Calu3 (cell line): ENCODE results near the gene COPB2. TPM values are rescaled to one million over a fixed set of nuclear protein-coding genes. Genes with fewer than 3 reads are reported as not detected.

Source experiments
- BruUV-seq: library from RNA; stranded (reverse); fragments of 400-500 nt; replicated peaks from 2 replicates; lab custom pipeline; 2021; lab: Mats Ljungman, UMichigan
- CTCF ChIA-PET: fragments of 300-600 bp; sonication (Branson Sonifier 250); formaldehyde crosslinking; loops from one replicate; lab custom pipeline; 2022; ENCODE audit warnings: antibody characterized with exemption; lab: Charles Lee
- DNase-seq: peaks from one replicate; pipeline ENCODE4 v3.0.0; 2022
- H3K27ac Mint-ChIP-seq: one replicate; pipeline ENCODE4 v1.8.0; 2022; ENCODE audit warnings: mixed read lengths; ENCODE audit not compliant: unreplicated experiment
- H3K27me3 Mint-ChIP-seq: one replicate; pipeline ENCODE4 v1.8.0; 2022; ENCODE audit warnings: mixed read lengths; ENCODE audit not compliant: unreplicated experiment
- H3K36me3 Mint-ChIP-seq: one replicate; pipeline ENCODE4 v1.8.0; 2022; ENCODE audit warnings: mild to moderate bottlenecking, moderate library complexity, mixed read lengths; ENCODE audit not compliant: insufficient read depth, unreplicated experiment
- H3K4me1 Mint-ChIP-seq: one replicate; pipeline ENCODE4 v1.8.0; 2022; ENCODE audit warnings: mild to moderate bottlenecking, low read depth, mixed read lengths; ENCODE audit not compliant: unreplicated experiment
- H3K4me3 Mint-ChIP-seq: one replicate; pipeline ENCODE4 v1.8.0; 2022; ENCODE audit warnings: mild to moderate bottlenecking, low read depth, moderate library complexity, mixed read lengths; ENCODE audit not compliant: unreplicated experiment
- H3K9me3 Mint-ChIP-seq: one replicate; pipeline ENCODE4 v1.8.0; 2022; ENCODE audit warnings: low read depth, mixed read lengths; ENCODE audit not compliant: unreplicated experiment
- CTCF ChIP-seq: fragments of 200-600 bp; IDR thresholded peaks from one replicate; pipeline ENCODE4 v1.8.0; 2022; ENCODE audit warnings: antibody characterized with exemption; ENCODE audit not compliant: unreplicated experiment
- intact Hi-C: fragments of 100-400 bp; cut with micrococcal nuclease; formaldehyde crosslinking; loops from one replicate; pipeline ENCODE4 v1.10.0; 2022; ENCODE audit not compliant: unreplicated experiment
- total RNA-seq: library from RNA; stranded (reverse); gene quantifications from 2 replicates; pipeline ENCODE4 v1.2.3, GENCODE V29; 2022

Gene COPB2
- total RNA-seq, 1 experiment from 2014 or later, result 223 TPM

- peaks cover 11% of the 10 kb centered on the region for H3K27me3 Mint-ChIP-seq
- H3K36me3 Mint-ChIP-seq, result no peaks in the 10 kb centered on the region
These were observed 63.9 kb downstream of the COPB2 start for GRCh38 chr3:139325551-139325950.

GRCh38 chr3:139324456-139324855, 65.0 kb downstream of the COPB2 start:
- TF ChIP-seq CTCF, result no peak
- Mint-ChIP-seq H3K27me3 (no peaks in the 10 kb centered on the region), H3K9me3 (no peaks in the 10 kb centered on the region), H3K36me3 (no peaks in the 10 kb centered on the region), H3K4me3 (no peak overlapping the region), H3K4me1 (peaks cover 14% of the 10 kb centered on the region), H3K27ac (no peak overlapping the region)
- BruUV-seq, result no TSS peak
- CTCF ChIA-PET, result no interaction called here
- no peak for DNase-seq
- intact Hi-C loops, result no loop called here

More at GRCh38 chr3:139325551-139325950, 63.9 kb downstream of the COPB2 start:
- peaks cover 3% of the 10 kb centered on the region for H3K4me1 Mint-ChIP-seq
- no peak overlapping the region for H3K4me3 Mint-ChIP-seq
- CTCF ChIA-PET, result no interaction called here
- H3K27ac Mint-ChIP-seq, result no peak overlapping the region
- no peaks in the 10 kb centered on the region for H3K9me3 Mint-ChIP-seq
- no TSS peak for BruUV-seq
- no peak for TF ChIP-seq CTCF
- intact Hi-C loops, result no loop called here
- DNase-seq, result no peak

- CTCF ChIA-PET, result interaction anchor here (1.3 kb wide), 1 partner anchor 21 kb away, joined by 3 read pairs; no protein-coding TSS in a partner anchor
- Mint-ChIP-seq H3K27me3 (no peaks in the 10 kb centered on the region), H3K4me1 (peaks cover 27% of the 10 kb centered on the region), H3K4me3 (no peak overlapping the region), H3K9me3 (no peaks in the 10 kb centered on the region), H3K36me3 (no peaks in the 10 kb centered on the region), H3K27ac (no peak overlapping the region)
- no peak for DNase-seq
- no TSS peak for BruUV-seq
- intact Hi-C loops, result no loop called here
- TF ChIP-seq CTCF, result no peak
These were observed 66.3 kb downstream of the COPB2 start for GRCh38 chr3:139323146-139323545.

GRCh38 chr3:139322346-139322745, 67.1 kb downstream of the COPB2 start:
- BruUV-seq, result no TSS peak
- Mint-ChIP-seq H3K4me1 (peaks cover 35% of the 10 kb centered on the region), H3K27ac (no peak overlapping the region), H3K9me3 (no peaks in the 10 kb centered on the region), H3K36me3 (no peaks in the 10 kb centered on the region), H3K4me3 (no peak overlapping the region), H3K27me3 (no peaks in the 10 kb centered on the region)
- DNase-seq, result no peak
- intact Hi-C loops, result no loop called here
- CTCF ChIA-PET, result interaction anchor here (1.3 kb wide), 1 partner anchor 20 kb away, joined by 3 read pairs; no protein-coding TSS in a partner anchor
- no peak for TF ChIP-seq CTCF
